Vagina (tissue), 2 donors: ENCODE results near the gene SMARCC2.

Experiments used
- CTCF ChIP-seq, 3 experiments: fragments of 450-650 bp in 2 of 3; fragments of 200-600 bp in 1 of 3; sonication (generic) in 1 of 3; IDR thresholded peaks; one replicate each; pipeline ENCODE4 v1.5.1; 2017 to 2019; ENCODE audit warnings: antibody characterized with exemption in 3 of 3, mild to moderate bottlenecking in 2 of 3, moderate library complexity in 2 of 3
- POLR2A ChIP-seq, 2 donors: fragments of 450-650 bp; IDR thresholded peaks; one replicate each; pipeline ENCODE4 v1.6.1; 2017; ENCODE audit warnings: antibody characterized with exemption in 2 of 2, mild to moderate bottlenecking in 2 of 2, moderate library complexity in 2 of 2
- POLR2AphosphoS5 ChIP-seq, 2 donors: sonication (generic); formaldehyde crosslinking; IDR thresholded peaks; one replicate each; pipeline ENCODE4 v1.9.0; 2017; ENCODE audit warnings: antibody characterized with exemption in 2 of 2, mild to moderate bottlenecking in 2 of 2, low read depth in 1 of 2; ENCODE audit not compliant: insufficient read depth in 1 of 2

GRCh38 chr12:56154246-56154771 is 35.0 kb downstream of the SMARCC2 start:
- TF ChIP-seq CTCF (IDR thresholded peaks at IDR 0.05) (no peak), POLR2AphosphoS5 (IDR thresholded peaks at IDR 0.05; ENCODE audit: insufficient read depth in 1 of 2, low read depth in 1 of 2) (no peak), POLR2A (IDR thresholded peaks at IDR 0.05) (no peak)
